BJ (cell line): ENCODE data around the gene TGFB1I1. TPM values are rescaled to one million over a fixed set of nuclear protein-coding genes. Genes with fewer than 3 reads are reported as not detected.

ENCODE experiments used
- CTCF ChIA-PET: fragments of 350-600 bp; formaldehyde crosslinking; extraction: SDS; loops from one replicate; lab custom pipeline; 2021; ENCODE audit warnings: antibody characterized with exemption, inconsistent platforms; lab: Yijun Ruan, JAX
- POLR2A ChIA-PET: fragments of 300-600 bp; sonication (Branson Sonifier 250); formaldehyde crosslinking; extraction: SDS; loops from one replicate; lab custom pipeline; 2021; ENCODE audit warnings: antibody characterized with exemption; lab: Charles Lee
- DNase-seq: peaks from one replicate; pipeline ENCODE4 v3.0.0-alpha.2; 2011; ENCODE audit warnings: low read depth
- H3K27me3 ChIP-seq: 2 replicates; pipeline ENCODE4 v1.6.0; 2011; ENCODE audit warnings: low read length; ENCODE audit not compliant: control insufficient read depth, insufficient read depth
- H3K36me3 ChIP-seq: 2 replicates; pipeline ENCODE4 v1.5.1; 2011; ENCODE audit warnings: low read length; ENCODE audit not compliant: control insufficient read depth, insufficient read depth
- H3K4me3 ChIP-seq: 2 replicates; pipeline ENCODE4 v1.5.1; 2011; ENCODE audit warnings: low read depth, mild to moderate bottlenecking, control low read depth, low read length
- CTCF ChIP-seq: IDR thresholded peaks from 2 replicates; pipeline ENCODE4 v1.5.1; 2011; ENCODE audit warnings: low read depth, mild to moderate bottlenecking, control low read depth, inconsistent platforms, low read length, moderate library complexity; ENCODE audit not compliant: insufficient read depth
- polyA plus RNA-seq: library from polyadenylated mRNA; depleted of rRNA; stranded (reverse); fragments of >200 nt; gene quantifications from 2 replicates; pipeline ENCODE4 v1.2.3, GENCODE V29; 2011

The TGFB1I1 gene
- polyA plus RNA-seq, 1 experiment, result 92.3 TPM

GRCh38 chr16:31477220-31478216 lies 5.6 kb downstream of the TGFB1I1 start:
- H3K36me3 ChIP-seq, result peaks cover 35% of the 10 kb centered on the region
- no peaks in the 10 kb centered on the region for H3K27me3 ChIP-seq
- CTCF ChIA-PET, result interaction anchor here (1.2 kb wide), 2 partner anchors 10 to 17 kb away, joined by 3 read pairs; no protein-coding TSS in a partner anchor
- POLR2A ChIA-PET, result no interaction called here
- no peak for TF ChIP-seq CTCF
- no peak overlapping the region for H3K4me3 ChIP-seq
- no peak for DNase-seq

- CTCF ChIA-PET, result interaction anchor here (1.2 kb wide), 1 partner anchor 8 kb away, joined by 3 read pairs; no protein-coding TSS in a partner anchor
- no peak for DNase-seq
- no peak for TF ChIP-seq CTCF
- POLR2A ChIA-PET, result no interaction called here
- no peaks in the 10 kb centered on the region for H3K27me3 ChIP-seq
- no peak overlapping the region for H3K4me3 ChIP-seq
- peaks cover 30% of the 10 kb centered on the region for H3K36me3 ChIP-seq
Observed at GRCh38 chr16:31478956-31479355, 7.0 kb downstream of the TGFB1I1 start.

- no peak for DNase-seq
- peaks cover 25% of the 10 kb centered on the region for H3K36me3 ChIP-seq
- TF ChIP-seq CTCF, result no peak
- no peaks in the 10 kb centered on the region for H3K27me3 ChIP-seq
- ChIA-PET CTCF (interaction anchor here (0.7 to 1.1 kb wide), 2 partner anchors 14 to 24 kb away, joined by 3 read pairs; no protein-coding TSS in a partner anchor), POLR2A (interaction anchor here (0.6 kb wide), 1 partner anchor 27 kb away, joined by 7 read pairs; no protein-coding TSS in a partner anchor)
- no peak overlapping the region for H3K4me3 ChIP-seq
Observed at GRCh38 chr16:31479751-31480150, 7.8 kb downstream of the TGFB1I1 start.

GRCh38 chr16:31480851-31481536 lies 9.0 kb downstream of the TGFB1I1 start:
- Histone ChIP-seq H3K36me3 (peaks cover 21% of the 10 kb centered on the region), H3K4me3 (no peak overlapping the region), H3K27me3 (no peaks in the 10 kb centered on the region; the same call in 1 of the 2 replicates)
- DNase-seq, result no peak
- no peak for TF ChIP-seq CTCF
- POLR2A ChIA-PET, result no interaction called here
- CTCF ChIA-PET, result interaction anchor here (0.7 to 1.4 kb wide), 2 partner anchors 11 to 390 kb away, joined by 3 read pairs; no protein-coding TSS in a partner anchor
